HEK293 (cell line): ENCODE data around the gene STAT3.

Experiments
- ATF2 ChIP-seq: fragments of 450-650 bp; formaldehyde crosslinking; IDR thresholded peaks from 2 replicates; pipeline ENCODE4 v1.5.1; 2016; ENCODE audit warnings: missing biosample characterization, missing genetic modification characterization, low read depth
- BCL6B ChIP-seq: fragments of 450-650 bp; formaldehyde crosslinking; IDR thresholded peaks from 2 replicates; pipeline ENCODE4 v1.5.1; 2017; ENCODE audit warnings: missing biosample characterization, missing genetic modification characterization
- KLF16 ChIP-seq: fragments of 450-650 bp; formaldehyde crosslinking; IDR thresholded peaks from 2 replicates; pipeline ENCODE4 v1.5.1; 2017; ENCODE audit warnings: missing biosample characterization, missing genetic modification characterization
- MEIS1 ChIP-seq: sonication (generic); formaldehyde crosslinking; IDR thresholded peaks from 2 replicates; pipeline ENCODE4 v1.8.1; 2022; ENCODE audit warnings: missing genetic modification reagents, mild to moderate bottlenecking, borderline replicate concordance
- MZF1 ChIP-seq: fragments of 450-650 bp; formaldehyde crosslinking; IDR thresholded peaks from 2 replicates; pipeline ENCODE4 v1.5.1; 2017; ENCODE audit warnings: missing biosample characterization, missing genetic modification characterization, borderline replicate concordance
- OVOL3 ChIP-seq: fragments of 450-650 bp; formaldehyde crosslinking; IDR thresholded peaks from 2 replicates; pipeline ENCODE4 v1.5.1; 2016; ENCODE audit warnings: missing biosample characterization, missing genetic modification characterization
- PRDM1 ChIP-seq: fragments of 450-650 bp; formaldehyde crosslinking; IDR thresholded peaks from 2 replicates; pipeline ENCODE4; 2016; ENCODE audit warnings: missing biosample characterization, missing genetic modification characterization
- PRDM6 ChIP-seq: fragments of 450-650 bp; formaldehyde crosslinking; IDR thresholded peaks from 2 replicates; pipeline ENCODE4 v1.5.1; 2017; ENCODE audit warnings: missing biosample characterization, missing genetic modification characterization
- REPIN1 ChIP-seq: fragments of 450-650 bp; formaldehyde crosslinking; IDR thresholded peaks from 2 replicates; pipeline ENCODE4 v1.5.1; 2017; ENCODE audit warnings: missing biosample characterization, missing genetic modification characterization, low read depth
- SCRT1 ChIP-seq: fragments of 450-650 bp; formaldehyde crosslinking; IDR thresholded peaks from 2 replicates; pipeline ENCODE4 v1.5.1; 2016; ENCODE audit warnings: missing biosample characterization, missing genetic modification characterization, borderline replicate concordance
- SP7 ChIP-seq: fragments of 450-650 bp; formaldehyde crosslinking; IDR thresholded peaks from 2 replicates; pipeline ENCODE4 v1.5.1; 2016; ENCODE audit warnings: missing biosample characterization, missing genetic modification characterization
- TCF7L2 ChIP-seq: IDR thresholded peaks from 2 replicates; pipeline ENCODE4 v1.6.1; 2011; ENCODE audit warnings: low read depth, mild to moderate bottlenecking, inconsistent platforms, low read length, moderate library complexity, borderline replicate concordance
- TSHZ1 ChIP-seq: fragments of 450-650 bp; formaldehyde crosslinking; IDR thresholded peaks from 2 replicates; pipeline ENCODE4 v1.5.1; 2016; ENCODE audit warnings: missing biosample characterization, missing genetic modification characterization, borderline replicate concordance
- ZFP41 ChIP-seq: fragments of 450-650 bp; formaldehyde crosslinking; IDR thresholded peaks from 2 replicates; pipeline ENCODE4 v1.5.1; 2016; ENCODE audit warnings: missing biosample characterization, missing genetic modification characterization, borderline replicate concordance
- ZNF16 ChIP-seq: fragments of 450-650 bp; formaldehyde crosslinking; IDR thresholded peaks from 2 replicates; pipeline ENCODE4 v1.5.1; 2016; ENCODE audit warnings: low read depth, missing biosample characterization, missing genetic modification characterization
- ZNF26 ChIP-seq: fragments of 450-650 bp; formaldehyde crosslinking; IDR thresholded peaks from 2 replicates; pipeline ENCODE4 v1.5.1; 2016; ENCODE audit warnings: missing biosample characterization, missing genetic modification characterization
- ZNF37A ChIP-seq: fragments of 450-650 bp; IDR thresholded peaks from 2 replicates; pipeline ENCODE4 v1.5.1; 2018; ENCODE audit warnings: missing biosample characterization, missing genetic modification characterization
- ZNF423 ChIP-seq: fragments of 450-650 bp; formaldehyde crosslinking; IDR thresholded peaks from 2 replicates; pipeline ENCODE4 v1.5.1; 2016; ENCODE audit warnings: missing biosample characterization, missing genetic modification characterization
- ZNF473 ChIP-seq: fragments of 450-650 bp; formaldehyde crosslinking; IDR thresholded peaks from 2 replicates; pipeline ENCODE4 v1.5.1; 2017; ENCODE audit warnings: missing biosample characterization, missing genetic modification characterization
- ZNF510 ChIP-seq: fragments of 450-650 bp; formaldehyde crosslinking; IDR thresholded peaks from 2 replicates; pipeline ENCODE4 v1.5.1; 2018; ENCODE audit warnings: mild to moderate bottlenecking, missing genetic modification characterization, missing biosample characterization; ENCODE audit not compliant: insufficient replicate concordance
- ZNF514 ChIP-seq: fragments of 450-650 bp; formaldehyde crosslinking; IDR thresholded peaks from 2 replicates; pipeline ENCODE4 v1.5.1; 2016; ENCODE audit warnings: missing biosample characterization, missing genetic modification characterization
- ZNF521 ChIP-seq: fragments of 450-650 bp; formaldehyde crosslinking; IDR thresholded peaks from 2 replicates; pipeline ENCODE4 v1.5.1; 2017; ENCODE audit warnings: missing biosample characterization, mild to moderate bottlenecking, missing genetic modification characterization
- ZNF544 ChIP-seq: fragments of 450-650 bp; formaldehyde crosslinking; IDR thresholded peaks from 2 replicates; pipeline ENCODE4 v1.5.0; 2017; ENCODE audit warnings: missing biosample characterization, missing genetic modification characterization
- ZNF560 ChIP-seq: fragments of 450-650 bp; formaldehyde crosslinking; IDR thresholded peaks from 2 replicates; pipeline ENCODE4 v1.5.1; 2017; ENCODE audit warnings: missing biosample characterization, missing genetic modification characterization, borderline replicate concordance
- ZNF580 ChIP-seq: fragments of 450-650 bp; formaldehyde crosslinking; IDR thresholded peaks from 2 replicates; pipeline ENCODE4 v1.5.1; 2016; ENCODE audit warnings: missing biosample characterization, missing genetic modification characterization
- ZNF624 ChIP-seq: fragments of 450-650 bp; formaldehyde crosslinking; IDR thresholded peaks from 2 replicates; pipeline ENCODE4 v1.5.1; 2017; ENCODE audit warnings: missing biosample characterization, missing genetic modification characterization
- ZNF677 ChIP-seq: fragments of 450-650 bp; IDR thresholded peaks from 2 replicates; pipeline ENCODE4 v1.5.0; 2018; ENCODE audit warnings: missing biosample characterization, mild to moderate bottlenecking, missing genetic modification characterization, moderate library complexity
- ZNF777 ChIP-seq: fragments of 450-650 bp; formaldehyde crosslinking; IDR thresholded peaks from 2 replicates; pipeline ENCODE4 v1.5.1; 2017; ENCODE audit warnings: missing biosample characterization, missing genetic modification characterization, borderline replicate concordance
- ZNF791 ChIP-seq: fragments of 450-650 bp; formaldehyde crosslinking; IDR thresholded peaks from 2 replicates; pipeline ENCODE4 v1.5.1; 2016; ENCODE audit warnings: missing biosample characterization, missing genetic modification characterization
- ZNF837 ChIP-seq: fragments of 450-650 bp; formaldehyde crosslinking; IDR thresholded peaks from 2 replicates; pipeline ENCODE4 v1.5.1; 2016; ENCODE audit warnings: missing biosample characterization, missing genetic modification characterization
- ZSCAN30 ChIP-seq: fragments of 450-650 bp; IDR thresholded peaks from 2 replicates; pipeline ENCODE4 v1.5.1; 2018; ENCODE audit warnings: missing biosample characterization, mild to moderate bottlenecking, missing genetic modification characterization, moderate library complexity

Gene STAT3

GRCh38 chr17:42422958-42423712, 34.9 kb upstream of the STAT3 start, which contains the start of gene CAVIN1 (continued):
- TF ChIP-seq ZNF26 (no peak), ZNF580 (tag by site-specific recombination) (no peak; the same call in 1 of the 2 replicates), OVOL3 (tag by site-specific recombination) (0 out of 2 replicates have a peak, but pooled peaks have one; percentile 24), ZNF16 (tag by site-specific recombination) (no peak), TCF7L2 (no peak), PRDM1 (tag by site-specific recombination) (no peak), ZNF837 (no peak), ATF2 (tag by site-specific recombination) (no peak), ZNF473 (tag by site-specific recombination) (no peak), ZSCAN30 (tag by site-specific recombination) (peak; percentile 62), ZNF521 (tag by site-specific recombination) (no peak), ZNF510 (tag by site-specific recombination) (no peak), PRDM6 (tag by site-specific recombination) (no peak), ZNF37A (tag by site-specific recombination) (no peak), ZNF791 (tag by site-specific recombination) (no peak), SCRT1 (tag by site-specific recombination) (no peak), ZNF560 (no peak), MZF1 (peak; percentile 72; the same call in 1 of the 2 replicates), ZNF777 (tag by site-specific recombination) (peak; percentile 99), TSHZ1 (no peak), ZNF544 (tag by site-specific recombination) (no peak), KLF16 (tag by site-specific recombination) (peak; percentile 63), ZNF514 (tag by site-specific recombination) (no peak), SP7 (tag by site-specific recombination) (peak; percentile 80), MEIS1 (no peak), REPIN1 (tag by site-specific recombination) (no peak), ZNF624 (no peak), ZNF677 (tag by site-specific recombination) (no peak), BCL6B (no peak), ZFP41 (no peak), ZNF423 (tag by site-specific recombination) (no peak)
